NOMO-1 (cell line): Measurements from ENCODE around the gene SLC22A13.
"Not testable (repeated sequence)": the region's sequence is repeated elsewhere in the genome, so short reads cannot be mapped to it uniquely, and the experiment has no call there.

ENCODE experiments used
- DNase-seq, 2 experiments: peaks; one replicate each; lab custom pipeline; 2025; ENCODE audit not compliant: unreplicated experiment in 2 of 2; lab: John Stamatoyannopoulos, UW

The SLC22A13 gene

DNA sequence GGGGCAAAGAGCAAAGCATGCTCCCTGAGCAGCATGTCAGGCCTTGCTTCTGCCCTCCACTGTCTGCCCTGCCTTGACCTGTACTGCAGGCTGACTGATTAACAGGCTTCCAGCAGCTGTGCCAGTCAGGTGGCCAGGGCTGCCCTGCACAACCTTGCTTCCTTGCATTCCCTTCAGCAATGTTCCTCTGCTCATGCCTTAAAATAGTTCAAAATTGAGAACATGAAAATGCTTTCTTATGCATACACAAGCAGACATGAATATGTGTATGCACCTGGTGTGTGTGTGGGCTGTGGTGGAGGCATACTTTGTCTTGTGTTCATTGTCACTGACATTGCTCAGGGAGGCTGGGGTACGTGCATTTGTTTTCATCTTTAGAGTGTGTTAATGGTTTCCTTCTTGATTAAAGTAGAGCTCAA lies 1.2 kb upstream of the SLC22A13 start:
- no peak for DNase-seq

DNA sequence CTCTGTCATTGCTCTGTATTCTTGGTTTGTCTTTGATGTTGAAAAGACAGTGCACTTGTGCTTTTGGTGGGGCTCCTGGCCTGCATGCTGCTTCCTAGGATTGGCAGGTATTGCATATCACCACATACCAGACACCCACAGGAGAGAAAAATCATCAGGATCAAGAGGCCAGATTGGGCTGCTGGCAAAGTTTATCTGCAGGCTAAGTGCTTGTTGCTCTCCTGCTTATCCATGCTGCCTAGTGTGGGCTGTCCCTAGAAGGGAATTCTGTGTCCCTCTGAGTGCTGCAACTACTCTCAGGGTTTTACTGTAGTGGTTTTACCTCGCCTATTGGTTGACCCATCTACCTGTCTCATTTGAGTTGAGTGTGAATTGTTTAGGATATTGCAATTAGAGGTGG lies 833 bp upstream of the SLC22A13 start:
- no peak for DNase-seq

DNA sequence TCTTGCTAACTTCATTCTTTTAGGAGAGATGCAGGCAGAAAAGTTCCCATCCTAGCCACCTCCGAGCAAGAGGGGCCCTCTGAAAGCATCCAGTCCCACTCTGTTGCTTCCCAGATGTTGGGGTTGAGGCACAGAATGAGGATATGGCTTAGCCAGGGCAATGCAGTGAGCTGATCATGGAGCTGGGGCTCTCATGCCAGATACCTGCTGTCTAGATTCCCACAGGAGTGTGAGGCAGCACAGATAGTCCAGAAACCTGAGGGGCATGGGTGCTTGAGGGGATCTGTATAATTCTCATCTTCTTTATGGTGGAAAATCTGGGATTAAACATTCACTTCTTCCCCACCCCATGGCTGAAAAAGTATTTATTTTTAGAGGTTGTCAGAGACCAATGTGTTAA lies 1.2 kb downstream of the SLC22A13 start:
- no peak for DNase-seq

DNA sequence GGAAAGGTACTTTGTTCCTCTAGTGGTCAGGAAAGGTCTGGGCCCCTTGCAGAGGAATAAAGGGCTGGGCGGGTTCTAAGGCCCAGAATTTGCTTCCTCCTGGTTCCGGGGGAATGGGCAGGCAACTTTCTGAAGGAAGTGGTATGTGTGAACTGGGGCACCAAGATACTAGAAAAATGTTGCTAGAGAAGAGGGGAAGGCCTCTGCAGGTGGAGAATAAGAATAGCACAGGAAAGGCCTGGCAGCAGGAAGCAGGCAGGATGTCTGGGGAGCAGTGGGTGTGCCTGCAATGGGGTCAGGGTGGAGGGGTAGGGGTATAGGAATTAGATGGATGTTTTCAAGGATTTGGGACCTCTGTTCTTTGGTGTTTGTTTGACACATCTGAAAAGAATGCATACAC lies 2.0 kb downstream of the SLC22A13 start:
- DNase-seq = no peak

DNA sequence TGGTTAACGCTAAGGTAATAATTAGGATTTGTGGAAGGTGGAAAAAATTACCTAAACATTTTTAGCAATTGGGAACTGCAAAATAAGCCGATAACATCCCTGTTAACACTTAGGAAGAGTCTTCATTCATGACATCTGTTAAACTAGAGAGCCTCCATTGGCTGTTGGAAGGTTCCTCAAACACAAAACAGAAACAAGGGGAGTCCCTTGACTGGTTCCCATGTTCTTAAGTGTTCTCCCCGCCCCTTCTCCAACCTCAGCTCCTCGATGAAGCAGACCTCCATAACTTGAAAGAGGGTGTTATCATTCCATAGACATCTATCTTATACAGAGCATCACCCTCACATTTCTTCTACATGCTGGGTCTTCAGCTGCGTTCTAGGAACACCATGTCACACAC lies 2.5 kb downstream of the SLC22A13 start:
- peak in 1 of 2 experiments; percentile 46 for DNase-seq

DNA sequence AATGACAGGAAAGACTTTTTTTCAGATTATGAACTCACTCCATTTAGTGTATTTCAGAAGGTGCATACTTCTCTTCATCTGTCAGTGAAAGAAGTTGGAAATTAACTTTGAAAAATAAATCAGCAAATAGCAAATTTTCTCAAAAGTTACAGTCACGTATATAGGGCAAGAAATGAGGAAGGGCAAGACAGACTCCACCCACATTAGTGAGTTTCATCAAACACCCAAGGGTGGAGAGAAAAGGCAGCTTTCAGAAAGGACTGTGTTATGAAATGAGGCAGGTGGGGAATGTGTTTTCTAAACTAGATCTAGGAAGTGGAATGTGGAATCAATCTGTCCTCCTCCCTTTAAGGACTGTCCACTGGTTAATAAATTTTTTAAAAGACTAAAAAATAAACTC lies 2.9 kb downstream of the SLC22A13 start:
- peak; percentile 67 to 73 for DNase-seq

DNA sequence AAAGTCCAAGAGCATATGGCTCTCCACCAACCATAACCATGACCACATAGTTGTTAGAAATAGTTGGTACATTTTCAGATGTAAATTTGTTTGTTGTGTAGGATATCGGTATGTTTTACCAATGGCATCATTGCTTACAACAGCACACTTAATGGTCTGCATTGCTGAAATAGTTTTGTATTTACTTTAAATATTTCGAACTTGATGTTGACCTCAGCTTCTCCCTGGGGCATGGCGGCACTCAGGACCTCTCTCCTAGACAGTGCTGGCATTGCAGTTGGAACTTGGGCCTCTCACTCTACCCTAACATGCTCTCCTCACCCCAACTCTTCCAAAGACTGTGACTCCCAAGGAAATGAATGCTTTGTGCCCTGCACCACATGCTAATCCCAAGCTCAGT lies 5.0 kb downstream of the SLC22A13 start:
- DNase-seq = no peak

DNA sequence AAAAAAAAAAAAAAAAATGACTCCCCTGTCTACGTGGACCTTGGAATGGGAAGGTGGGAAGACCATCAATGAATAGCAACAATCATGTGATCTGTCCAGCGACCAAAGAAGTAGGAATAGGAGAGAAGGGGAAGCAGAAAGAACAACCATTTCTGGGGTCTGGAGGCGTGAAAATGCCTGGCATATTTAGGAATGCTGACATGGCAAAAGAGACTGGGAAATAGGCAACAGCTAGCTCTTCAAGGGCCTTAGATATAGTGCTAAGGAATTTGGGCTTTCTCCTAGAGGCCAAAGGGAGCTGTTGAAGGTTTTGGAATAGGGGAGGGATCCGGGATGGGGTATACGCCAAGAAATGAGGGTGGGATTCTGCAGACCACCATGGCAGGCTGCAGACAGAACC lies 5.9 kb downstream of the SLC22A13 start:
- no peak for DNase-seq

DNA sequence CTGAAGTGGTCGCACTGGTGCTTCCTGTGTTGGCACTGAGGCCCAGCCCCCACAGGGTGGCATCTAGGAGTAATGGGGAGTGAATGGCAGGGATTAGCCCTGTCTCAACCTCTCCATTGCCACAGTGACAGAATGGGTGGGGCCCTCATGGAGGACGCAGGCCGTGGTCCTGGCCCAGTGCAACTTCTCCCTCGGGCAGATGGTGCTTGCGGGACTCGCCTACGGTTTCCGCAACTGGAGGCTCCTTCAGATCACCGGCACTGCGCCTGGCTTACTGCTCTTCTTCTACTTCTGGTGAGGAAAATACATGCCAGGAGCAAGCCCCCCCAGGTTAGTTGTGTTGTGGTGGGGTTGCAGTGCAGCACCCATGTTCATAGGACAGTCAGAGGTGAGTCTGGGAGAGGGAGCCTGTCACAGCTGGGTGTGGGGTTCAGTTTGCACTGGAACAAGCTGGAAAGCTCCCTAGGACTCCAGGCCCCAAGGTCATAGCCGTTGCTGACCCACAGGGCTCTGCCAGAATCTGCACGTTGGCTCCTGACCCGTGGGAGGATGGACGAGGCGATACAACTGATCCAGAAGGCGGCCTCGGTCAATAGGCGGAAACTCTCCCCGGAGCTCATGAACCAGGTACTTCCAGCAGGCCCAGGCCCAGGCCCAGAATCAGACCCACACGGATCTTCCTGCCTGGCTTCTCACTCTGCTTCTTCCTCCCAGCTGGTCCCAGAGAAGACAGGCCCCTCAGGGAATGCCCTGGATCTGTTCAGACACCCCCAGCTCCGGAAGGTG lies 9.4 kb downstream of the SLC22A13 start:
- DNase-seq = no peak

DNA sequence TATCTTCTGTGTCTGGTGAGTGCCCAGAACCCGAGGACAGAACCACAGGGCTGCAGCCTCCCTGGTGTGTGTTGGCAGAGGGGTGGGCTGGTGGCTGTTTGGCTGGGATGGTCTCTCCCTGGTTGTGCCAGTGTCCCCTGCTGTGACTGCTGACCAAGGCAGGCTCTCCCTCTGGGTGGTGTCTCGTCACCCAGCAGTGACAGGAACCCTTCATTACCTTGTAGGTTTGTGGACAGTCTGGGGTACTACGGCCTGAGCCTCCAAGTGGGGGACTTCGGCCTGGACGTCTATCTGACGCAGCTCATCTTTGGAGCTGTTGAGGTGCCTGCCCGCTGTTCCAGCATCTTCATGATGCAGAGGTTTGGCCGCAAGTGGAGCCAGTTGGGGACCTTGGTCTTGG lies 10.0 kb downstream of the SLC22A13 start:
- no peak for DNase-seq

DNA sequence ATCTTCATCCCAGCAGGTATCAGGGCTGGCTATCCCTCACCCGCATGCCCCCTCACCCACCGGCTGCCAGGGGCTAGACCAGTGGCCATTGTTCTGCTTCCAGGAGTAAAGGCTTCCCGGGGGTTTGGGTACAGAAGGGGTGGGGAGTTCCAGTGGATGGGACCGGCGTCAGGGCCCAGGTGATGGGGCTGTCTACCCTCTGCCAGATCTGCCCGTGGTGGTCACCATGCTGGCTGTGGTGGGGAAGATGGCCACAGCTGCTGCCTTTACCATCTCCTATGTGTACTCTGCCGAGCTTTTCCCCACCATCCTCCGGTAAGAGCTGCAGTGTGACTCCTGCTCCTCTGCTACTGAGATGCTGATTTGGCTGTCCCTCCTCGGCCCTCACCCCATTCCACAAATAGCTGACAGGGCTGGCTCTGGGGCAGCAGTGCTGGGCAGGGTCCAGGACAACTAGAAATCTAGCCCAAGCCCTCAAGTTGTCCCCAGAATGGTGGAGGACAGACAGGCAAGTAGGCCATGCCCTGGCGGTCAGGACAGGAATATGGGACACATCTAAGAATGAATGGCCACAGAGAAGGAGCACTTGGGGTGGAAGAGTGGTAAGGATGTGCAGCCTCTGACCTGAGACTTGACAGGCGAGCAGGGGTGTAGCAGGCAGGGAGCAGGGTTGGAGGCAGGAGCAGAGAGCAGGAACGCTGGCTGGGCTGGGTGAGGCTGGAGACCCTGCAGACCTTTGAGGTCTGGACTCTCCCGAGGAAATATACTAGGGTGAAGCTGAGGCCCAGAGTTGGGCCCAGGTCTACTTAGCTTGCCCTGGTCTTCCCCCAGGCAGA lies 10.7 kb downstream of the SLC22A13 start:
- no peak for DNase-seq

DNA sequence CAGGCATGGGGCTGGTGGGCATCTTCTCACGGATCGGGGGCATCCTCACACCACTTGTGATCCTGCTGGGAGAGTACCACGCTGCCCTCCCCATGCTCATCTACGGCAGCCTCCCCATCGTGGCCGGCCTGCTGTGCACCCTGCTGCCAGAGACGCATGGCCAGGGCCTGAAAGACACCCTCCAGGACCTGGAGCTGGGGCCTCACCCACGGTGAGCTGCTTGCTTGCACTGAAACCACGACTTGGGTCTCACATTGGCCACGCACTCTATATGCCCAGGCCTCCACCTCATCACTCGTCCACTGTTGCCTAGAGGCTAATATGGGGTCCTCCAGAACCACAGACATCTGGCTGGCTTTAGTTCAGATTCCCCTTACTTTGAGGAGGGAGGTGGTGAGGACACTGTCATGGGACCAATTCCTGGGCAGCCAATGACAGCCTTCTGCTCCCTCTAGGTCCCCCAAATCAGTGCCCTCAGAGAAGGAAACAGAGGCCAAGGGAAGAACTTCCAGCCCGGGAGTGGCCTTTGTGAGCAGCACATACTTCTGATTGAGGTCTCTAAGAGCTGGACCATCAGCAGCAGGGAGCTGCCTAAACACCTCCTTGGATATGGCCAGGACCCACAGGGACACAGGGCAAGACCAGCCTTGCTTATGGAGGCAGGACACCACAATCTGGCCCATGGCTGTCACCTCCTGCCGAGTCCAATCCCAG lies 11.5 kb downstream of the SLC22A13 start:
- DNase-seq = no peak

DNA sequence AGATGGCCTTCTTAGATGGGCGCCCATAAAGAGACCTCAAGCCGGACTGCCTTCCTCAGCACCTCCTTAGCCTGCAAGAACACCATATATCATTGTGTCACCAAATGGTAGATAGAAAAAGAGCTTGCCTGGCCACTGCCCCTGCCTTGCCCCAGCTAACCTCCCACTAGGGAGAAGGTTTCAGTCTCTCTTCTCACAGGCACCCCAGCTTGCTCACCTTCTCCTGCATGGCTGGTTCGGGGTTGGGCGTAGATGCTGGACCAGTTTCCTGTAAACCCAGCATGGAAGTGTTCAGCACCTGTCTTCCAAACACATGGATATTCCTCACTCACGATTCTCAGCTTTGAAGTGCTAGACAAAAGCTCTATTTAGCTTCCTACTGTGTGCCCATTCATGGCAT lies 13.2 kb downstream of the SLC22A13 start:
- no peak for DNase-seq

DNA sequence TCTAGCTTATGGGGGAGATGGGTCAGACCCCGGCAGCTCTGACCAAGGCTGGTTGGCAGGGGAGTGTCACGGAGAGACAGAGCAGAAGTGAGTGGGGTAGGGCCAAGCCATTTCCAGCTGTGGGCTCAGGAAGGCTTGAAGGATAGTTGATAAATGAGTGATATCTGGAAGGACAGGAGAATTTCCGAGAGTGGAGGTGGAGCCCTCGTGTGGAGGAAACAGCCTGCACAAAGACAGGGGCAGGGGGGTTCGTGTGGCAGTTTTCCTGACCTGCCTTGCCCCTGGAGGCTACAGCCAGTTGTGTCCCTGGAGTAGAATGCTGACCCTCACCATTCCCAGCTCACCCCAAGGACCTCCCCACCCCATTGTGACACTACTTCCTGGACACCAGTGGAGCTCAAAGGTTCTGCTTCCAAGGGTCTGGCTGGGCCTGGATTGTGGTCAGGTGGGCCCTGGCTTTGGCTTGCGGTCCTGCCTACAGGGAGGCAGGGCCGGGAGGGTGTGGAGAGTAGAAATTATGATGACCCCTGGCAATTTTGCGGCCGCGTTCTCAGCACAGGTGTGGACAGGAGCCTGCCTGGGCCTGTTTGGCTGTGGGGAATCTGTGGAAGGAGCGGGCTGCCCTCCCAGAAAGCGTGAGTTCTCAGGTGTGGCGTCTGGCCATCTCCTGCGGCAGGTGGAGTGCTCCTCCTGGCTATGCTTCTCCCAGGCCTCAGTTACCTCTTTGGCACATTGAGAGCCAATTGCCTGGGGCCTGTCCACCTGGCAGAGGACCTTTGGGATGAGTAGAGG lies 16.5 kb downstream of the SLC22A13 start, which contains the start of gene SLC22A14:
TSS of gene SLC22A14 (plus strand) at position 400 of the 792 bp plus-strand sequence. CDS start 23,733 bp downstream, outside the sequence.
- no peak for DNase-seq

DNA sequence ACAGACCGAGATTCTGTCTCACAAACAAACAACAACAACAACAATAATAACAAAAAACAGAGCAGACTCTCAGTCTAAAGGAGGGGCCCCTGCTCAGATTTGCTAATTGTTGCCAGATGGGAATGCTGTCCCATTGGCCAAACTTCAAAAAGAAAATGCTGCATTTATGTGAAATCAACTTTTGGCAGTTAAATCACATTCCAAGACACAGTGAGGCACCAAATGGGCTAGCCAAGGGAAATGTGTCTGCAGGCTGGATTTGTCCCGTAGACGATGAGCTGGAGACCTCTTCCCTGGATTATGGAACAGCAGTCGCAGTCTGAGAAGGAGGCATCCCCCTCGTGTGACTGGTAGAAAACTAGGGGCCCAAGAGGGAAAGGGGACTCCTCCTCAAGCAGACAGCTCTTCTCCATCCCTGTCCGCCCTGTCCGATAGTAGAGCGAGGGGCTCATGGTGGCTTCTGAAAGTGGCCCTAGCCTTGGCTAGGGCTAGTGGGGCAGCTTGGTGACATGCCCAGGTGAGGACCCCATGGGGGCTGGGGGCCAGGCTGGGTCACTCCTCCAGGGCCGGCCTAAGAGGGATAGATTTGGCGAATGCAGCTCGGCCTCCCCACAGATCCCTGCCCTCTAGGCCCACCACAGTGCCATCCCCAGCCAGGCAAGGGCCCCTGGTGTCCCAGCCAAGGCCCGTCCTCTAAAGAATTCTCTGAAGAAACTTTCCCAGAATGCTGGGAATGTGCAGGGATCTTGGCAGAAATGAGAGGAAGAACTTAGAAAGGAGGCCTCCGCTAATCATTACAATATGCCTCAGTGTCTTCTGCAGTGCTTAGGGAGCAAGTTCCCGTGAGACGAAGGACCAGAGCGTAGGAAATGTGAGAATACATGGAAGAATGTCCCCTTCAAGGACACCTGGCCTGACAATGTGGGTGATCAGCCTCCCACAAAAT lies 18.5 kb downstream of the SLC22A13 start:
- no peak for DNase-seq

DNA sequence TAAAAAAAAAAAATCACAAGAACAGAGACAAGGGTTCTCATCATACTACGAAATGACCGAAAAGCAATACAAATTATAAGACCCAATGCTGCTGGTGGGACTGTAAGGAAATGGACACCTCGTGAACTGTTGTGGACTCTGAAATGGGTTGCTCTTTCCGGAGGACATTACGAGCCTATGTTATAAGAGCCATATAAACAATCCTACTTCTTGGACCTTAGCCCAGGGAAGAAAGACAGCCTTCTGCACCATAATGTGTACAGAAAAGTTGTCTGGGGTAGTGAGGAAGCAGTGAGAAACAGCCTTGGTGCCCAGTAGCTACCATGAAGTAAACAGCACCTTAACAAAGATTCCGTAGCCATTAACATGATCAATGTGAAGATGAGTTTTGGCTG lies 19.1 kb downstream of the SLC22A13 start:
- no peak for DNase-seq

DNA sequence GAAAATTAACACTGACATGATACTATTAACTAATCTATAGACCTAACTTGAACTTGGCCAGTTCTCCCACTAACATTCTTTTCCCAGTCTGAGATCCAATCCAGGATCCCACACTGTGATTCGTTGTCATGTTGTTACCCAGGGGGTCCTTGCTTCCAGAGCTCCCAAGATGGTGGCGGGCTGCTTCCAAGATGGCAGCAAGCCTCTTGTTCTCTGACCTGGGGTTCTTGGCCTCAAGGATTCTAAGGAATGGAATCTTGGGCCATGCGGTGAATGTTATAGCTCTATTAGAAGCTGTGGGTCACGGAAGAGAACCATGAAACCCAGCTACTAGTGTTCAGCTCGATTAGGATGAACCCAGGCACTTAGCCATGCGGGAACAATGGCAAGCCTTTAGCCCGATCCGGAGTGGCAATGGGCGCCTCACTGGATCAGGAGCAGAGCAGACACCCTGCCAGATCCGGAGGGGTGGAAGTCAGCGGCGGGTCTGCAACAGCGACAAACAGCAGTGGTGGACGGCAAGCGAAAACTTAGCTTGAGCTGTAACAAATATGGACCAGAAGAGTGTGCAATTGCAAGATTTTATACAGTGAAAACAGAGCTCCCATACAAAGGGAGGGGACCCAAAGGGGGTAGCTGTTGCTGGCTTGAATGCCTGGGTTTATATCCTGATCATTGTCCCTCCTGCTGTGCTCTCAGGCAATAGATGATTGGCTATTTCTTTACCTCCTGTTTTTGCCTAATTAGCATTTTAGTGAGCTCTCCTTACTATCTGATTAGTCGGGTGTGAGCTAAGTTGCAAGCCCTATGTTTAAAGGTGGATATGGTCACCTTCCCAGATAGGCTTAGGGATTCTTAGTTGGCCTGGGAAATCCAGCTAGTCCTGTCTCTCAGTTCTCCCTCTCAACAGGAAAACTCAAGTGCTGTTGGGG lies 23.9 kb downstream of the SLC22A13 start:
- DNase-seq = not testable (repeated sequence)

DNA sequence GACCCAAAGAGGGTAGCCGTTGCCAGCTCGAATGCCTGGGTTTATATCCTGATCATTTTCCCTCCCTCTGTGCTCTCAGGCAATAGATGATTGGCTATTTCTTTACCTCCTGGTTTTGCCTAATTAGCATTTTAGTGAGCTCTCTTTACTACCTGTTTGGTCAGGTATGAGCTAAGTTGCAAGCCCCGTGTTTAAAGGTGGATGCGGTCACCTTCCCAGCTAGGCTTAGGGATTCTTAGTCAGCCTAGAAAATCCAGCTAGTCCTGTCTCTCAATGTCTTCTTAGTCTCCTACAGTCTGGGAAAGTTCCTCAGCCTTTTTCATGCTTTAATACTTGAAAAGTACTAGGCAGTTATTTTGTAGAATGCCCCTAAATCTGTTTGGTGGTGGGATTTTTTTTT lies 31.4 kb downstream of the SLC22A13 start:
- DNase-seq = not testable (repeated sequence)
